ENCODE measurements around the gene TTC3. TPM values are rescaled to one million over a fixed set of nuclear protein-coding genes. Genes with fewer than 3 reads are reported as not detected.
A peak's percentile ranks its signal among the peaks of the same experiment; 100 is the strongest.
"Not testable (repeated sequence)": the region's sequence is repeated elsewhere in the genome, so short reads cannot be mapped to it uniquely, and the experiment has no call there.

TTC3 gene
- total RNA-seq, 1 experiment from 2014 or later, result 32.2 TPM

GRCh38 chr21:37210799-37211198, 137.7 kb downstream of the TTC3 start:
- H3K27me3 ChIP-seq (ENCODE audit: control insufficient read depth, insufficient read depth, low read length), result no peaks in the 10 kb centered on the region
- no peak for DNase-seq
- no peak overlapping the region for H3K4me3 ChIP-seq (ENCODE audit: insufficient read depth, low read depth, low read length)
- no peaks in the 10 kb centered on the region for H3K36me3 ChIP-seq (replicated peaks; ENCODE audit: control insufficient read depth, insufficient read depth, low read length)

DNA sequence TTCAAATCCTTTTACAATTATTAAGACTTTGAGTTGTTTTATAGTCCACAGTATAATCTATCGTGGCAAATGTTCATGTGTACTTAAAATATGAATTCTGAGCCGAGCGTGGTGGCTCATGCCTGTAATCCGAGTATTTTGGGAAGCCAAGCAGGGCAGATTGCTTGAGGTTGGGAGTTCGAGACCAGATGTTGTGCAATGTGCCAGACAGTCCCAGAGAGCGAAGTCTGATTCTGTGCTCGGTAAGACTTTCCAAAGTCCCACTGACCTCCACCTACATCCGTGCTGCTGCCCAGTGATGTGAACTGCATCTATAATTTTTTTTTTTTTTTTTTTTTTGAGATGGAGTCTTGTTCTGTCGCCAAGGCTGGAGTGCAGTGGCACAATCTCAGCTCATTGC, 141.9 kb downstream of the TTC3 start:
- DNase-seq, result no peak
- H3K36me3 ChIP-seq (replicated peaks; ENCODE audit: control insufficient read depth, insufficient read depth, low read length), result no peaks in the 10 kb centered on the region
- H3K4me3 ChIP-seq (ENCODE audit: insufficient read depth, low read depth, low read length), result no peak overlapping the region
- no peaks in the 10 kb centered on the region for H3K27me3 ChIP-seq (ENCODE audit: control insufficient read depth, insufficient read depth, low read length)

DNA sequence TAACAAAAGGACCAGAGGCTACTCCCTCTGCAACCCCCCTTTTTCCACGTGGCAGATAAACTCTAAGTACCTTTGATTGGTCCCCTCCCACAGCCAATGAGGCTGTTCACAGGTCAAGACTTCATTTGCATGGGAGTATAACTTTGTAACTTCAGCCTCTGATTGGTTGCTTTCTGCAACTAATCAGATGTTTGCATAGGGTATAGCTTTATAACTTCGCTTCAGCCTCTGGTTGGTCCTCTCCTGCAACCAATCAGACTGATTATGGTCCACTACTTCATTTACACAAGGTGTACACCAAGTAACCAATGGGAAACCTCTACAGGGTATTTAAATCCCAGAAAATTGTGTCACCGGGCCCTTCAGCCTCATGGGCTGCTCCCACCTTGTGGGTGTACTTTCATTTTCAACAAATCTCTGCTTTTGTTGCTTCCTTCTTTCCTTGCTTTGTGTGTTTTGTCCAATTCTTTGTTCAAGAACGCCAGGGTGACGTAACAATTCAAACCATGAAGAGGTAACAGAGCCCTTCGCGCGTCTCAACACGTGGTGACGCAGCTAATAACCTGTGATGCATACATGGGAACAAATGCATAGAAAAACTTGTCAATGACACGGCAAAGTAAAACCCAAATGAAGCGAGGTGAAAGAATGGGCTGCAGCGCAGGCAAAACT, 146.8 kb downstream of the TTC3 start:
- Histone ChIP-seq H3K4me3 (ENCODE audit: insufficient read depth, low read depth, low read length) (no peak overlapping the region), H3K36me3 (replicated peaks; ENCODE audit: control insufficient read depth, insufficient read depth, low read length) (peaks cover 8% of the 10 kb centered on the region), H3K27me3 (ENCODE audit: control insufficient read depth, insufficient read depth, low read length) (no peaks in the 10 kb centered on the region)
- DNase-seq, result no peak

- Histone ChIP-seq H3K27me3 (ENCODE audit: control insufficient read depth, insufficient read depth, low read length) (no peaks in the 10 kb centered on the region), H3K4me3 (ENCODE audit: insufficient read depth, low read depth, low read length) (peak overlapping the region; percentile 39), H3K36me3 (replicated peaks; ENCODE audit: control insufficient read depth, insufficient read depth, low read length) (peaks cover 12% of the 10 kb centered on the region)
- DNase-seq, result peak; percentile 74
Measured at GRCh38 chr21:37220433-37220980, 147.5 kb downstream of the TTC3 start.

- peak overlapping the region; percentile 39 for H3K4me3 ChIP-seq (ENCODE audit: insufficient read depth, low read depth, low read length)
- peaks cover 17% of the 10 kb centered on the region for H3K36me3 ChIP-seq (replicated peaks; ENCODE audit: control insufficient read depth, insufficient read depth, low read length)
- peak; percentile 84 for DNase-seq
- no peaks in the 10 kb centered on the region for H3K27me3 ChIP-seq (ENCODE audit: control insufficient read depth, insufficient read depth, low read length)
Measured at GRCh38 chr21:37220981-37221664, 148.1 kb downstream of the TTC3 start.

DNA sequence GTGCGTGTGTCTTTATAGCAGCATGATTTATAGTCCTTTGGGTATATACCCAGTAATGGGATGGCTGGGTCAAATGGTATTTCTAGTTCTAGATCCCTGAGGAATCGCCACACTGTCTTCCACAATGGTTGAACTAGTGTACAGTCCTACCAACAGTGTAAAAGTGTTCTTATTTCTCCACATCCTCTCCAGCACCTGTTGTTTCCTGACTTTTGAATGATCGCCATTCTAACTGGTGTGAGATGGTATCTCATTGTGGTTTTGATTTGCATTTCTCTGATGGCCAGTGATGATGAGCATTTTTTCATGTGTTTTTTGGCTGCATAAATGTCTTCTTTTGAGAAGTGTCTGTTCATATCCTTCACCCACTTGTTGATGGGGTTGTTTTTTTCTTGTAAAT, 149.2 kb downstream of the TTC3 start:
- H3K27me3 ChIP-seq (ENCODE audit: control insufficient read depth, insufficient read depth, low read length); H3K4me3 ChIP-seq (ENCODE audit: insufficient read depth, low read depth, low read length); DNase-seq: not testable (repeated sequence)
- H3K36me3 ChIP-seq (replicated peaks; ENCODE audit: control insufficient read depth, insufficient read depth, low read length), result peaks cover 24% of the 10 kb centered on the region

GRCh38 chr21:37223804-37224345, 150.8 kb downstream of the TTC3 start:
- no peak for DNase-seq
- H3K36me3 ChIP-seq (replicated peaks; ENCODE audit: control insufficient read depth, insufficient read depth, low read length), result peaks cover 35% of the 10 kb centered on the region
- no peaks in the 10 kb centered on the region for H3K27me3 ChIP-seq (ENCODE audit: control insufficient read depth, insufficient read depth, low read length)
- no peak overlapping the region for H3K4me3 ChIP-seq (ENCODE audit: insufficient read depth, low read depth, low read length)

- peak; percentile 17 for DNase-seq
- peaks cover 35% of the 10 kb centered on the region for H3K36me3 ChIP-seq (replicated peaks; ENCODE audit: control insufficient read depth, insufficient read depth, low read length)
- H3K4me3 ChIP-seq (ENCODE audit: insufficient read depth, low read depth, low read length), result no peak overlapping the region
- H3K27me3 ChIP-seq (ENCODE audit: control insufficient read depth, insufficient read depth, low read length), result no peaks in the 10 kb centered on the region
Measured at GRCh38 chr21:37224861-37225839, 152.1 kb downstream of the TTC3 start.

DNA sequence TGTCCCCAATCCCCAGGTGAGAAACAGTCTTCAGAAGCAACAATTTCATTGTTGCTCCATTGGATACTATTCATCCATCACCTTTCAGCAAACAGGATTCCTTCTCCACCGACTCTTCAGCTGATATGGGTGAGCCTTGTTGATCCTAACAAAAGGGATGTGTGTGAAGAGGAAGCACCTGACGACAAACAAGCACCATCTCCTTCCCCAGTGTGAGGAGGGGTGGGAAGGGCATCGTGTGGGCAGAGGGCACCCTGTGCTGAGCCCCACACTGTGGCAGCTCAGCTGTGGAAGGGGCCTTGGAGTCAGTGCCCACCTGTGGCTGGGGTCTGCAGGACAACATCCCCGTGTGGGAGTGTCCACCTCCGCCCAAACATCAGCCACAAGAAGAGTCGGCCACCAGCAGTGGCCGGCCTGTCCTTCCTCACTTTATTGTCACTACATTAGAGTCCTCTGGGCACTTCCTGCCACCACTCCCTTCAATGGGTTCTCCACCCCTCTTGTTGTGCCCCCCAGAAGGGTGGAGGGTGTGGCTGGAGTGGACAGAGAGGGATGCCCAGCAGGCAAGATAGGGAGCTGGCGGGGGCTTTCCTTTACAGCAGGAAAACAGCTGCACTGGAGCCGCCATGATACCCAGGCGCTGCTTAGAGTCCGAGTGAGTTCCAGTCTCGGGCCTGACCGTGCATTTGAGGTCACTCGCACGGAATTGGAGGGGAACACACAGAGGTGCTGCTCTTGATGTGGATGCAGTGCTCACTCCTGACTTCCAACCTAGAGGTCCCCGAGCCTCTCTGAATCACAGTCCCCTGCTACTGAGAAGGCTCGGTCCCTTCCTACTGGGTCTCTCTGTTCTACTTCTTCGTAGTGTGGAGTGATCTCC, 153.2 kb downstream of the TTC3 start:
- Histone ChIP-seq H3K36me3 (replicated peaks; ENCODE audit: control insufficient read depth, insufficient read depth, low read length) (peaks cover 39% of the 10 kb centered on the region), H3K4me3 (ENCODE audit: insufficient read depth, low read depth, low read length) (no peak overlapping the region), H3K27me3 (ENCODE audit: control insufficient read depth, insufficient read depth, low read length) (no peaks in the 10 kb centered on the region)
- DNase-seq, result peak; percentile 21

- Histone ChIP-seq H3K4me3 (ENCODE audit: insufficient read depth, low read depth, low read length) (no peak overlapping the region), H3K27me3 (ENCODE audit: control insufficient read depth, insufficient read depth, low read length) (no peaks in the 10 kb centered on the region), H3K36me3 (replicated peaks; ENCODE audit: control insufficient read depth, insufficient read depth, low read length) (peaks cover 45% of the 10 kb centered on the region)
- DNase-seq, result no peak
Measured at GRCh38 chr21:37227071-37228002, 154.3 kb downstream of the TTC3 start.

DNA sequence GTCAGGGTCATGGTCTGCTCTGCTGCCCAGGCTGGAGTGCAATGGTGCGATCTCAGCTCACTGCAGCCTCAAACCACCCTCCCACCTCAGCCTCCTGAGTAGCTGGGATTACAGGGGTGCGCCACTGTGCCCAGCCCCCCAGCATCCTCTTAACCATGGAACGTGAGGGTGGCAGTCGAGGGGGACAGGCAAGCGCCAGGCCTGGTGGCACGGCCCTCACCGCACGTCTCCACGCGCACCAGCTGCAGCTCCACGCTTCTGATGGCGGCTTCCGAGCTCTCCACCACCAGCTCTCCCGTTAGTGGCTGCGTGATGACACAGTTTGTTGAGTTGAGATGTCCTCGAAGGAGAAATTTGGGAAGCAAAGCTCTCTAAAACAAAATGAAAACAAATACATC, 154.9 kb downstream of the TTC3 start:
- peaks cover 46% of the 10 kb centered on the region for H3K36me3 ChIP-seq (replicated peaks; ENCODE audit: control insufficient read depth, insufficient read depth, low read length)
- no peak for DNase-seq
- H3K27me3 ChIP-seq (ENCODE audit: control insufficient read depth, insufficient read depth, low read length), result no peaks in the 10 kb centered on the region
- H3K4me3 ChIP-seq (ENCODE audit: insufficient read depth, low read depth, low read length), result no peak overlapping the region

DNA sequence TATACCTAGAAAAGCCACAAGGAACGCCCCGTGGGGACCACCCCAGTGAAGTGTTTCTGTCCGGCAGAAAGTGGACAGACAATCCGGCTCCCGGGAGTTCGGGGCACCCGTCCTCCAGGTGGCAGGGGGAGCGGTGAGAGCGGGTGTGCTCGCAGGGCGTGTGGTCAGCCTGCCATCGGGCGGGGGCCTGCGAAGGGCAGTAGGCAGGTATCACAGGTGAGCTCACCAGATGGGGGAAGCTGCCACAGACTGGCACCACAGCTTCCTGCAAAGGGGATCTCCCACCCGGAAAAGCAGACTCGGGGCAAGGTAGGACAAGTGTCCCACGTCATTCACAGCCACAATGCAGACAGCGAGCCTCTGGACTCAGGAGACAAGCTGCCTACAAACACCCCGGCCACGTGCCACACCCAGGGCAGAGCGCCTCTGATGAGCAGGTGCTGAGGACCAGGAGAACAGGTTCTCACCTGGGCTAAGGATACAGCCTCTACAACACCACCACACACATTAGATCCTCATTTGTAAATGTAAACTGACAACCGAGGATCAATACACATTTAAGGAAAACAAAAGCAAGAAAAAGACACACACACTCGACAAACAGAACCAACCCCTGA, 157.7 kb downstream of the TTC3 start:
- Histone ChIP-seq H3K27me3 (ENCODE audit: control insufficient read depth, insufficient read depth, low read length) (no peaks in the 10 kb centered on the region), H3K4me3 (ENCODE audit: insufficient read depth, low read depth, low read length) (no peak overlapping the region), H3K36me3 (replicated peaks; ENCODE audit: control insufficient read depth, insufficient read depth, low read length) (peaks cover 31% of the 10 kb centered on the region)
- no peak for DNase-seq
